Renal cortical epithelial cell (primary cell): ENCODE measurements around the gene CD1E. TPM values are rescaled to one million over a fixed set of nuclear protein-coding genes. Genes with fewer than 3 reads are reported as not detected.
"Not testable (repeated sequence)": the region's sequence is repeated elsewhere in the genome, so short reads cannot be mapped to it uniquely, and the experiment has no call there.

ENCODE experiments used
- DNase-seq: peaks from one replicate; pipeline ENCODE4 v3.0.0-alpha.2; 2011; ENCODE audit warnings: low read depth
- total RNA-seq: library from RNA; depleted of rRNA; stranded (reverse); fragments of >200 nt; gene quantifications from 2 replicates; pipeline ENCODE4 v1.2.3, GENCODE V29; 2014

CD1E gene
- total RNA-seq, 1 donor from 2014 or later = not detected

- no peak for DNase-seq
Observed at GRCh38 chr1:158362482-158362881, 8.8 kb downstream of the CD1E start.

GRCh38 chr1:158362941-158363340 lies 9.2 kb downstream of the CD1E start:
- DNase-seq = no peak

- DNase-seq = no peak
Observed at GRCh38 chr1:158366783-158367182, 13.1 kb downstream of the CD1E start.

DNA sequence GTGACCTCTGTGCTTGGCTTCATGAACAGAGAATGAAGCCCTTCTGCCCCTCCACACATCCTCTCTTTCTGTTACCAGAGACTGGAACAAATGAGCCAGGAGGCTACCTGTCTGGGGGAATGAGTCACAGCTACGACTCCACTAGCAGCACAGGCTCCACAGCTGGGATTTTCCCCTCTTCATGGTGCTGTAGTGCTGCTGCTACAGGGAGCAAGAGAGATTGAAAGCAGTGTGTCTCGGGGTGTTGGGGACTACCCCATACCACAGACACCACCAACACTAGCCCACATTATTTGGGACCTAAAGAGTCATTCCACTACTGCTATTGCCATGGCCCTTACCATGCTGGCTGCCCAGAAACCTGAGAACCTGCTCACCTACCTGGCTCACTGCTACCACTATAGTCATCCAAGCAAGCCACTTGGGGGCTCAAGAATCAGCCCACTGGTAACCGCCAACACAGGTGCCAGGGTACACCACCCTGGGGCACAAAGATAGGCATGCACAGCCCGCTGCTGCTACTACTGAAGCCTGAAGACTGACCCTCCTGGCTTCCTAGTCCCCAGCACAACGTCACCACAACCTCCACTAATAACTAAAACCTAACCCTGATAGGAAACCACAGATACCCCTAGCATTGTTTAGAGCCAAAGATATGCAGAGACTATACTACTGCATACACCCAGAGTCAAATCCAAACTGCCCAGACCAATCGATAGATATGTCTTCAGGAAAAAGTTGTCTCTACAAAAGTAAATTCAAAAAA lies 17.7 kb downstream of the CD1E start:
- peak; percentile 33 for DNase-seq

DNA sequence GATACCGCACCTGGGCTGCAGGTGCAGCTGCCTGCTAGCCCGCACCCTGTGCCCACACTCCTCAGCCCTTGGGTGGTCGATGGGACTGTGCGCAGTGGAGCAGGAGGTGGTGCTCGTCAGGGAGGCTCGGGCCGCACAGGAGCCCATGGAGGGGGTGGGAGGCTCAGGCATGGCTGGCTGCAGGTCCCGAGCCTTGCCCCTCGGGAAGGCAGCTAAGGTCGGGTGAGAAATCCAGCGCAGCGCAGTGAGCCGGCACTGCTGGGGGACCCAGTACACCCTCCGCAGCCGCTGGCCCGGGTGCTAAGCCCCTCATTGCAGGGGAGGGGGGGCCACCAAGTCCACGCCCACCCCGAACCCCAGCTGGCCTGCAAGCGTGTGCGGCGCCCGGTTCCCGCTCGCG lies 20.4 kb downstream of the CD1E start:
- not testable (repeated sequence) for DNase-seq

GRCh38 chr1:158374860-158375259 lies 21.2 kb downstream of the CD1E start:
- DNase-seq = no peak

DNA sequence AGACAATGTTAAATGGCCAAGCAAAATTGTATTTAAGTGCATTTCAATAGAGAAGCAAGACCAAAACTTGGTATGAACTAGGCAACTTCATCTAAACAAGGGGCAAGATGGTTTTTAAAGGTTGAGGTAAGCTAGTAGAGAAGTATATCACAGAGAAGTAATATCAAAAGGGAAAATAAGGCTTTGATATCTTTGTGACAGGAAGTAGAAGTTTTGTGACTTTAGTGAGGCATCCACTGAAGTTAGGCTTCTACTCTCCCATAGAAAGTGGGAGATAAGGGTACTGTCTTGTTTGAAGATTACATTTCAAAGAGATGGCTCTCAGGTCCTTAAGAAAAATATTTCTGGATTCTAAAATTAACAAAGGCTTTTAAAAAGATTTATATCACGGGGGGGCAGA lies 36.6 kb downstream of the CD1E start:
- DNase-seq = no peak

GRCh38 chr1:158391099-158391498 lies 37.4 kb downstream of the CD1E start:
- DNase-seq = peak; percentile 74

DNA sequence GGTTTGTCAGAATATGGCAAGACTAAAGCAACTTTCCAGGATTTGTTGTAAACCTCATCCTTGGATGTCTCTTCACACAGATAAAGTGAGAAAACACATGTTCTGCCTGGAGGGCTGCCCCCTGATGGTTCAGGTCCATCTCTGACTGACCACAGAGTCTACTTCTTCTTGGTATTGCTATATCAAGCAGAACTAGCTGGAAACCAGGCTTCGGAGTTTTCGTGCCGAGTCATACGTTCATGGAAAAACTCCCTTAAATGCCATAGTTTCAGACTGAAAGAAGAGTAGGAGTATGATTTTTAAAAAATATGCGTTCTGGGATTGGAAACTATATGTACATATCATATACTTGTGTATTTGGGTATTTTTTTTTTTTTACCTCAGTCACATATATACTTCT lies 39.8 kb downstream of the CD1E start:
- DNase-seq = no peak

- DNase-seq = peak; percentile 81
Observed at GRCh38 chr1:158396646-158397045, 43.0 kb downstream of the CD1E start.

DNA sequence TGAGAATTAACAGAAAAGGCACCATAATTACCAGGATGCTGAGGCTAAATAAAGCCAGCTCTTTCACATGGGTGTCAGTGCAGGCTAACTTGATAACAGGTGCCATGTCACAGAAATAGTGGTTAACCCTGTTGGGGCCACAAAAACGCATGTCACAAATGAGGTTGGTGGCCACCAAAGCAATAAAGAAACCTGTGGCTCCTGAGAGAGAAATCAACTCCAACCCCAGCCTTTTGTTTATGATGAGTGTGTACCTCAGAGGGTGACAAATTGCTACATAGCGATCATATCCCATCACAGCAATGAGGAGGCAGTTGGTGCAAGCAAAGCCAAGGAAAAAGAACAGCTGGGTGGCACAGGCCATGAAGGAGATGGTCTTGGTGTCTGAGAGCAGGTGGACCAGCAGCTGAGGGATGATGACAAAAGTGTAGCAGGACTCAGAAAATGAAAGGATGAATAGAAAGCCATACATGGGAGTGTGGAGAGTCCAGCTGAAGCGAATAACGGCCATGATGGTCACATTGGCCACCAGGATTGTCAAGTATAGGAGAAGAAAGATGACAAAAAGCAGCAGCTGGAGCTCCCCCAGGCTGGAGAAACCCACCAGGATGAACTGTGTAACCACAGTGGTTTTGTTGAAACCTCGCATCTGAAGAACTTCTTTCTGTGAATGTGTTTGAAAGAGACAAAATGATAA lies 45.3 kb downstream of the CD1E start, which contains the start of gene OR10T2:
Gene OR10T2, minus strand, starts transcription at position 649 of the 697 bp plus-strand sequence. Its CDS starts 0 bp downstream, at position 649.
- DNase-seq = no peak

DNA sequence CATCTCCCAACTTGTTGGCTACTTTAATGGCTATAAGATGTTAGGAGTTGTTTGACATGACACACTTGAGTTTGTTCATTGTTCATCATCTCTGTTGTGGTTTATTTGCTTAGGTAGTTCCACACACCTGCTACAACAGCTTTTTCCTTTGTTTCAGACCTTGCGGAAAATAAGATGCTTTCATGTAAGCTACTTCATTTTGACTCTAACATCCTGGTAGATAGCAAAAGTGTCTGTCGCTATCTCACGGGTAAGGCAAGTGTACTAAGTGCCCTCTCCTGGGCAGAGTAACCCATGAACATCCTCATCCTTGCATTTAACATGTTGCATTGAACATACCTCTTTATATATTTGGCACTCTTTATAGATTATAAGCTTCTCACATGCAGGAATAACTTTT lies 47.2 kb downstream of the CD1E start:
- no peak for DNase-seq

DNA sequence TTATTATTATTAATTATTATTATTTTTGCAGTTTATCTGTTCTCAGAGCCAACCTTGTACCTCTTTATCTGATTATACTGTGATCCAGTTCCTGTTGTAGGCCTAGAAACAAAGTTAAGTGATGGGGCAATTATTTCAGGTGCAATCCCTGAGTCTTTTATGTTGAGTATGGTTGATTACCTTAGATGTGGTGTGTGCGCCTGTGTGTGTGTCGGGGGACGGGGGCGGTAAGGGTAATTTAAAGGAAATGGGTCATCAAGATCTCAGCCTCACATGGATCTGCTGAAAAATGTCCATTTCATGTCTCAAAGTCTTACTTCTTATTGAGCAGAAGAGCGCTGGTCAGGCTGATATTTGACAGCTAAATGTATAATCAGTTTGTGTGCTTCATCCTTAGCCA lies 53.4 kb downstream of the CD1E start:
- DNase-seq = no peak

Other genes starting within 250 kb of the CD1E start
- gene CD1D, start 173.0 kb upstream of the CD1E start, total RNA-seq = 0.75 and 1.4 TPM in 2 replicates
- not detected in 2 replicates for gene CD1A, start 99.5 kb upstream of the CD1E start, total RNA-seq
- not detected in 2 replicates for gene CD1C, start 64.0 kb upstream of the CD1E start, total RNA-seq
- not detected in 2 replicates for gene CD1B, start 22.4 kb upstream of the CD1E start, total RNA-seq
- not detected in 2 replicates for gene OR10T2, start 45.6 kb downstream of the CD1E start, total RNA-seq
- gene OR10K2, start 72.3 kb downstream of the CD1E start, total RNA-seq = not detected in 2 replicates
- not detected in 2 replicates for gene OR10K1, start 107.9 kb downstream of the CD1E start, total RNA-seq
- not detected in 2 replicates for gene OR10R2, start 118.3 kb downstream of the CD1E start, total RNA-seq
- not detected in 2 replicates for gene OR6Y1, start 200.5 kb downstream of the CD1E start, total RNA-seq
- not detected in 2 replicates for gene OR6P1, start 216.7 kb downstream of the CD1E start, total RNA-seq
- gene OR10X1, start 226.0 kb downstream of the CD1E start, total RNA-seq = not detected in 2 replicates